Psoas muscle (tissue), 8 donors: Measurements from ENCODE around the gene THADA. TPM values are rescaled to one million over a fixed set of nuclear protein-coding genes. Genes with fewer than 3 reads are reported as not detected.
A peak's percentile ranks its signal among the peaks of the same experiment; 100 is the strongest.
"Not testable (repeated sequence)": the region's sequence is repeated elsewhere in the genome, so short reads cannot be mapped to it uniquely, and the experiment has no call there.

Source experiments
- ATAC-seq, 4 donors: fragments of 200-7000 bp; cut with Tn5 transposase; one replicate each; pipeline ENCODE4 v1.9.1; 2020; ENCODE audit warnings: moderate library complexity in 3 of 4, mild to moderate bottlenecking in 2 of 4
- DNase-seq, 2 donors: peaks; one replicate each; pipeline ENCODE4 v3.0.0-alpha.2; 2020
- H3K27ac ChIP-seq: fragments of 200-600 bp; one replicate; pipeline ENCODE4 v1.8.0; 2022
- H3K27me3 ChIP-seq, 3 donors: fragments of 200-600 bp in 1 of 3; one replicate each; pipeline versions ENCODE4 v1.6.1 to v1.8.0; 2013 to 2022; ENCODE audit warnings: low read length in 2 of 3, mild to moderate bottlenecking in 2 of 3, moderate library complexity in 1 of 3; ENCODE audit not compliant: insufficient read depth in 3 of 3
- H3K36me3 ChIP-seq, 2 donors: fragments of 200-600 bp in 1 of 2; one replicate each; pipeline versions ENCODE4 v1.6.1 to v1.8.0; 2013 to 2022; ENCODE audit warnings: low read depth in 1 of 2, mild to moderate bottlenecking in 1 of 2, moderate library complexity in 1 of 2; ENCODE audit not compliant: insufficient read depth in 1 of 2
- H3K4me1 ChIP-seq: fragments of 200-600 bp; one replicate; pipeline ENCODE4 v1.8.0; 2022
- H3K4me3 ChIP-seq: fragments of 200-600 bp; one replicate; pipeline ENCODE4 v1.8.0; 2022; ENCODE audit warnings: mild to moderate bottlenecking
- H3K9me3 ChIP-seq: fragments of 200-600 bp; one replicate; pipeline ENCODE4 v1.8.0; 2022
- WGBS, 3 donors: extraction: QIAGEN DNeasy Blood & Tissue Kit; methylation state at CpG; one replicate each; pipeline versions ENCODE4 v1.1.6 to v1.1.7; 2013; 5-methylcytosine and 5-hydroxymethylcytosine counted together
- intact Hi-C, 2 donors: fragments of 100-400 bp; cut with DNase I; formaldehyde crosslinking; loops; one replicate each; pipeline versions ENCODE4 v1.11.0 to v1.14.2; 2022
- polyA plus RNA-seq, 3 donors: library from polyadenylated mRNA; stranded (reverse); fragments of 200-250 nt; gene quantifications; one replicate each; pipeline ENCODE4 v1.2.3, GENCODE V29; 2013
- total RNA-seq, 4 donors: library from RNA; stranded (reverse); fragmentation: NEBNext Ultra II Directional in 2 of 4; extraction: Animal tissue kit (Norgen Biotek cat#: 25700) in 2 of 4; gene quantifications; one replicate each; pipeline versions ENCODE4 v1.2.1 to v1.2.4, GENCODE V29; 2021 to 2023
- TF ChIP-seq, protein P1 (sequence below): fragments of 200-600 bp; IDR thresholded peaks from one replicate; pipeline ENCODE4 v1.8.0; 2022; ENCODE audit warnings: antibody characterized with exemption
- donor health status: healthy with polysubstance abuse.
- donor health status: DM: no; HTN: no; CAD: no; lungs with moderate emphysema.
- donor health status: Bipolar disorder and iron deficiency.
- donor health status: healthy.
- donor health status: DM: yes; HTN: yes; CAD: no.
- donor health status: DM: no; HTN: no; CAD: no.
- donor health status: DM: no; HTN: no; CAD: no.
- donor health status: DM: yes; HTN: yes; CAD: no.

THADA gene
- total and polyA plus RNA-seq, 7 donors, result 8.1 to 17.4 (median 11.6) TPM

- H3K9me3 ChIP-seq, result no peaks in the 10 kb centered on the region
- ATAC-seq (peak in 1 of 4 donors; percentile 43), DNase-seq (no peak)
- peaks cover 0 to 99% of the 10 kb centered on the region in 2 donors for H3K36me3 ChIP-seq
- WGBS, 3 donors, result 62 to 72% (median 67%) methylated on average over 3 of the region's 3 CpGs
- no peak overlapping the region for H3K4me3 ChIP-seq
- intact Hi-C loops, result no loop called here
- TF ChIP-seq, protein P1, sequence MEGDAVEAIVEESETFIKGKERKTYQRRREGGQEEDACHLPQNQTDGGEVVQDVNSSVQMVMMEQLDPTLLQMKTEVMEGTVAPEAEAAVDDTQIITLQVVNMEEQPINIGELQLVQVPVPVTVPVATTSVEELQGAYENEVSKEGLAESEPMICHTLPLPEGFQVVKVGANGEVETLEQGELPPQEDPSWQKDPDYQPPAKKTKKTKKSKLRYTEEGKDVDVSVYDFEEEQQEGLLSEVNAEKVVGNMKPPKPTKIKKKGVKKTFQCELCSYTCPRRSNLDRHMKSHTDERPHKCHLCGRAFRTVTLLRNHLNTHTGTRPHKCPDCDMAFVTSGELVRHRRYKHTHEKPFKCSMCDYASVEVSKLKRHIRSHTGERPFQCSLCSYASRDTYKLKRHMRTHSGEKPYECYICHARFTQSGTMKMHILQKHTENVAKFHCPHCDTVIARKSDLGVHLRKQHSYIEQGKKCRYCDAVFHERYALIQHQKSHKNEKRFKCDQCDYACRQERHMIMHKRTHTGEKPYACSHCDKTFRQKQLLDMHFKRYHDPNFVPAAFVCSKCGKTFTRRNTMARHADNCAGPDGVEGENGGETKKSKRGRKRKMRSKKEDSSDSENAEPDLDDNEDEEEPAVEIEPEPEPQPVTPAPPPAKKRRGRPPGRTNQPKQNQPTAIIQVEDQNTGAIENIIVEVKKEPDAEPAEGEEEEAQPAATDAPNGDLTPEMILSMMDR, result no peak
- H3K27ac ChIP-seq, result no peak overlapping the region
- no peaks in the 10 kb centered on the region for H3K4me1 ChIP-seq
- no peaks in the 10 kb centered on the region for H3K27me3 ChIP-seq
Observed at GRCh38 chr2:43553341-43553855, 42.4 kb downstream of the THADA start.

GRCh38 chr2:43551990-43552389, 43.8 kb downstream of the THADA start:
- Histone ChIP-seq H3K4me1 (no peaks in the 10 kb centered on the region), H3K27ac (no peak overlapping the region), H3K9me3 (no peaks in the 10 kb centered on the region), H3K36me3 (peaks cover 0 to 89% of the 10 kb centered on the region in 2 donors), H3K27me3 (no peaks in the 10 kb centered on the region), H3K4me3 (no peak overlapping the region)
- intact Hi-C loops, result no loop called here
- TF ChIP-seq, protein P1, result no peak
- WGBS, 3 donors, result 92 to 98% (median 97%) methylated on average over 2 of the region's 2 CpGs
- ATAC-seq, result no peak
- DNase-seq, result no peak

- 95 to 97% (median 95%) methylated on average over 12 to 14 of the region's 14 CpGs for WGBS, 3 donors
- DNase-seq, intact Hi-C loops, H3K9me3 ChIP-seq, H3K4me1 ChIP-seq, H3K4me3 ChIP-seq, H3K27ac ChIP-seq, H3K27me3 ChIP-seq, ATAC-seq: not testable (repeated sequence)
- peaks cover 0 to 53% of the 10 kb centered on the region in 2 donors for H3K36me3 ChIP-seq
Observed at GRCh38 chr2:43548381-43548780, 47.5 kb downstream of the THADA start.

GRCh38 chr2:43542285-43542933, 53.4 kb downstream of the THADA start:
- H3K4me1 ChIP-seq, result peaks cover 9% of the 10 kb centered on the region
- DNase-seq (no peak), ATAC-seq (peak in 1 of 4 donors; percentile 46)
- no peaks in the 10 kb centered on the region for H3K9me3 ChIP-seq
- H3K36me3 ChIP-seq, result no peaks in the 10 kb centered on the region
- WGBS, 3 donors, result 22 to 24% (median 23%) methylated on average over 3 of the region's 3 CpGs
- H3K27me3 ChIP-seq, result no peaks in the 10 kb centered on the region
- TF ChIP-seq, protein P1, result peak; percentile 71
- no peak overlapping the region for H3K27ac ChIP-seq
- H3K4me3 ChIP-seq, result no peak overlapping the region
- intact Hi-C loops, result no loop called here

- no peak for DNase-seq
- Histone ChIP-seq H3K4me1 (peaks cover 9% of the 10 kb centered on the region), H3K9me3 (no peaks in the 10 kb centered on the region), H3K4me3 (no peak overlapping the region), H3K36me3 (no peaks in the 10 kb centered on the region), H3K27ac (no peak overlapping the region), H3K27me3 (no peaks in the 10 kb centered on the region)
- TF ChIP-seq, protein P1, result no peak
- intact Hi-C loops, result loop anchor here in 1 of 2 donors (2.0 kb wide), 1 partner anchor 712 kb away; no protein-coding TSS in a partner anchor
- ATAC-seq, result no peak
- 59 to 71% (median 59%) methylated on average over 6 of the region's 6 CpGs for WGBS, 3 donors
Observed at GRCh38 chr2:43541165-43541564, 54.7 kb downstream of the THADA start.
